NCI-H2107 (cell line): ENCODE measurements around the gene DNASE1L1.

ENCODE experiments used
- DNase-seq: peaks from one replicate; lab custom pipeline; 2025; lab: John Stamatoyannopoulos, UW

The DNASE1L1 gene

DNA sequence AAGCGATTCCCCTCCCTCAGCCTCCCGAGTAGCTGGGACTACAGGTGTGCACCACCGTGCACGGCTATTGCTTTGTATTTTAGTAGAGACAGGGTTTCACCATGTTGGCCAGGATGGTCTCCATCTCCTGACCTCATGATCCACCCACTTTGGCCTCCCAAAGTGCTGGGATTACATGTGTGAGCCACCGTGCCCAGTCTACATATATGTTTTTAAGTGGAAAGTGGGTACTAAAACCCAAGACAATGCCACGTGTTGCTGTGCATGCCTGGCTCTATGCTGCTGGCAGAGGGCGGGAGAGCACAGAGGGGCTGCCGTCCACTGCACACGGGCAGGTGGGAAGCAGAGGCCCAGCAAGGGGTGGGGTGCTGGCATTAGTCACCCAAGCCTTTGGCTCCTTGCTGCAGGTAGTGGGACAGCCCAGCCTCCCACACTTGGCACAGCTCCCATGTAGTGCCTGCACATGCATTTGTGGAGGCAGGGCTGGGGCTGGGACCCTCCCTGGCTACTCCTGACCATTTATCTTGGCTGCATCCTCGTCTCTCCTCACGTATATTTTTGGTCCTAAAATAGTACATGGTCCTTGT is 26.5 kb downstream of the DNASE1L1 start:
- DNase-seq = no peak

DNA sequence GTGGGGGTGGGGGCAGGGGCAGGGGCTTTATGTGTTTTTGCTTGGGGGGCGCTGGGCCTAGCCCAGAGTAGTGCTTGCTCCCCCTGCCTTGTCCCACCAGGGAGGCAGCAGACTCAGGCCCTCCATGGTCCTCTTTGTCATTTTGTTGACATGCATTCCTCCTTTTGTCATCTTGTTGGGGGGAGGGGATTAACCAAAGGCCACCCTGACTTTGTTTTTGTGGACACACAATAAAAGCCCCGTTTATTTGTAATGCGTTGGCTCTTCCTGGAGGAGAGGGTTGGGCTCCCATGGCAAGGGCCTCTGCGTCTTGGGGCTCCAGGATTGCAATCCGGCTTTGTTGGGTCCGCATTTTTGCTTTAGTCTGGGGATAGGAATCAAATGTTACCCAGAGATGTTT is 27.8 kb downstream of the DNASE1L1 start:
- no peak for DNase-seq

DNA sequence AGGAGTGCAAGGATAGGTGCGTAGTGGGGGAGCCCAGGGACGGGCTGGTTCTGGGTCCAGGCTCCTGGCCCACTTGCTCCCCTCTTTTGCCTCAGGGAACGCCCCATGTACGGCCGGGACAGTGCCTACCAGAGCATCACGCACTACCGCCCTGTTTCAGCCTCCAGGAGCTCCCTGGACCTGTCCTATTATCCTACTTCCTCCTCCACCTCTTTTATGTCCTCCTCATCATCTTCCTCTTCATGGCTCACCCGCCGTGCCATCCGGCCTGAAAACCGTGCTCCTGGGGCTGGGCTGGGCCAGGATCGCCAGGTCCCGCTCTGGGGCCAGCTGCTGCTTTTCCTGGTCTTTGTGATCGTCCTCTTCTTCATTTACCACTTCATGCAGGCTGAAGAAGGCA is 28.3 kb downstream of the DNASE1L1 start:
- no peak for DNase-seq

DNA sequence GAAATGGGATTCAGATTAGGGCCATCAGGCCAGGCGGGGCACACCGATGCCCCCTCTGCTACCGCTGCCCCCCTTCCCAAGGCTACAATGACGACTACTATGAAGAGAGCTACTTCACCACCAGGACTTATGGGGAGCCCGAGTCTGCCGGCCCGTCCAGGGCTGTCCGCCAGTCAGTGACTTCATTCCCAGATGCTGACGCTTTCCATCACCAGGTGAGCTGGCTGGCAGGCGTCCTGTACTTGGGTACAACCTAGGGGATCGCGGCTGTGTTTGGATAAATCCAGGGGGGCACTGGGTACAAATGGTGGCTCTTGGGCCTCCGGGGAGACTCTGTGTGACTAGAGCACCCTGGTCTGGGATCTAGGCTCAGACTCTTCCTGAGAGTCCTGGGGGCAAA is 28.9 kb downstream of the DNASE1L1 start:
- DNase-seq = no peak

DNA sequence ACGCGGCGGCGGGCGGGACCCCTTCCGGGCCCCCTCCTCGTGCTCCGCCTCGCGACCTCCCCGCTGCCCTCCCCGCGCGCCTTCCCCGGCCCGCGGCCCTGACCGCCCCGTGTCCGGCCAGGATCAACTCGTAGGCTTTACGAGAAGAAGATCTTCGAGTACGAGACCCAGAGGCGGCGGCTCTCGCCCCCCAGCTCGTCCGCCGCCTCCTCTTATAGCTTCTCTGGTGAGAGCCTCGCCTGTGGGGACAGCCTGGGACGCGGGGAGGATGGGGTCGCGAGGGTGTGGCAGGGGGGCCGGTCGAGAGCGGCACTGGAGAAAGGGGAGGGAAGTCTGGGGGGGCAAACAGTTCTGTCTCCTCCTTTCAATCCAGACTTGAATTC is 29.5 kb downstream of the DNASE1L1 start:
- no peak for DNase-seq

DNA sequence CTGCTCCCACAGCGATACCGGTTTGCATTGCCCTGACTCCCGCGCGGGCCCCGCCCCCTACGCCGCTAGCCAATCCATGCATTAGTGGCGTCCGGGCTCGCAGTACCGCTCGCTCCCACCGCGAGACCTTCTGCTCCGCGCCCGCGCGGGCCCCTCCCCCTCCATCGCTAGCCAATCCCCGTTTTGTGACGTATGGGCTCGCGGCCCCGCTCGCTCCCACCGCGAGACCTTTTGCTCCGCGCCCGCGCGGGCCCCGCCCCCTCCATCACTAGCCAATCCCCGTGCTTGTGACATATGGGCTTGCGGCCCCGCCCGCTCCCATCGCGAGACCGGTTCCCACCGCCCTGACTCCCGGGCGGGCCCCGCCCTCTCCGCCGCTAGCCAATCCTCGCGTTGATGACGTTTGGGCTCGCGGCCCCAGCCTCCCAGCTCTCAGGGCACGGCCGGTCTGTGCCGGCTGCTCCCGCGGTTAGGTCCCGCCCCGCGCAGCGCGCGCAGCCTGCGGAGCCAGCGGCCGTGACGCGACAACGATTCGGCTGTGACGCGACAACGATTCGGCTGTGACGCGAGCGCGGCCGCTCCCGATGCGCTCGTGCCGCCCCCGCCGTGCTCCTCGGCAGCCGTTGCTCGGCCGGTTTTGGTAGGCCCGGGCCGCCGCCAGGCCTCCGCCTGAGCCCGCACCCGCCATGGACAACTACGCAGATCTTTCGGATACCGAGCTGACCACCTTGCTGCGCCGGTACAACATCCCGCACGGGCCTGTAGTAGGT is 30.1 kb downstream of the DNASE1L1 start, which contains the start of gene EMD:
Gene EMD, plus strand, starts transcription at position 497 of the 770 bp plus-strand sequence. Its CDS starts 190 bp downstream, at position 687.
- DNase-seq = peak; percentile 99

DNA sequence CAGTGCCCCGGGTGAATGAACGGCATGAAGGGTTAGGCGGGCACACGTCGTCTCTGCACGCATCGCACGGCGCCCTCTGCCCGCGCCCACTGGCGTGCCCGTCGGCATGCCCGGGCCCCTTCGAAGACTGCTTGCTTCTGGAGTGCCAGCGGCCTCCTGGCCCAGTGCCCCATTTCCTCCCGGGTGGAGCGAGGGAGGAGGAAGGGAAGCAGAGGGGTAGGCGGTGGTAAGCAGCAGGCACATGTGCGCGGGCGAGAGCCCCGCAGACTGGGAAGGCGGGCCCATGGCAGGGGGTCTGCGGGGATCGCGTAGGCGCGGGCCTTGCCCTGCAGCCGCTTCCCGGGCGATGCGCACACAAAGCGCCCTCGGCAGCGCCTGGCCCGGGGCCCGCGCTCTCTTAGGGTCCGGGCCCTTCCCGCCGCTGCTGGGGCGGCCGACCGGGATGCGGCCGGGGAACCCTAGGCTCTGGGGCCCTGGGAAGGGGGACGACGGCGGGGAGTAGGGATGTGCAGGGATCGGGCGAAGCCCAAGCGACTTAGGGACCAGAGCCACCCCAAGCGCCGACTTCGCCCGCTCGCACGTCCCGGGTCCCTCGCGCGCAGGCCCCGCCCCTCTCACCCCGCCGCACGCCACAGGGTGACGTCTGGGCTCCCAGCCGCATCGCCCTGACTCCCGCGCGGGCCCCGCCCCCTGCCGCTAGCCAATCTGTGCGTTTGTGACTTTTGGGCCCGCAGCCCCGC is 30.8 kb downstream of the DNASE1L1 start:
- DNase-seq = no peak

DNA sequence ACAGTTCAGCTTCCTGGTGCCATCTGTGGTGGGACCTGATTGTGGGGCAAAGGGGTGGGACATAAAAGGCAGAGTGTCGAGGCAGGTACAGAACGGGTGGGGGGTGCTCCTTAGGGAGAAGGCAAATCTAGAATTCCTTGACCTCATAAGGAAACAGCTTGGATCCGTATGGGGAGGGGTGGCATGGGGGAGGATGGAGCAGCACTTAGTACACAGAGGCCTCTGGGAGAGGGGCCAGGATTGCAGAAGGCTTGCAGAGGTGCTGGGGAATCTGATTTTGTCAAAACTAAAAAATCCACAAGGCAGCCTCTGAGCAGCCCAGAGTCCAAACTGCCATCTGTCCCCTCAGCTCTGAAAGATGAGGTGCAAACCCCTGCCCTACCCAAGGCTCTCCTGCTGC is 32.3 kb downstream of the DNASE1L1 start:
- DNase-seq = no peak

DNA sequence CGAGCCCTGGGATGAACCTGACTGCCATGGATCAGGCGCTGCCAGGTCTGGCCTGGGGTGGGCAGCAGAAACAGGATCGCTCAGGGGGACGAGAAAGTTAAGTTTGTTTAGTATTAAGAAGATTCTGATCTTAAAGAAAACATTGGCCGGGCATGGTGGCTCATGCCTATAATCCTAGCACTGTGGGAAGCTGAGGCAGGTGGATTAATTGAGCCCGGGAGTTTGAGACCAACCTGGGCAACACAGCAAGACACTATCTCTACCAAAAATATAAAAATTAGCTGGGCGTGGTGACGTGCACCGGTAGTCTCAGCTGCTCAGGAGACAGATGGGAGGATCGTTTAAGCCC is 33.9 kb downstream of the DNASE1L1 start:
- DNase-seq = no peak

DNA sequence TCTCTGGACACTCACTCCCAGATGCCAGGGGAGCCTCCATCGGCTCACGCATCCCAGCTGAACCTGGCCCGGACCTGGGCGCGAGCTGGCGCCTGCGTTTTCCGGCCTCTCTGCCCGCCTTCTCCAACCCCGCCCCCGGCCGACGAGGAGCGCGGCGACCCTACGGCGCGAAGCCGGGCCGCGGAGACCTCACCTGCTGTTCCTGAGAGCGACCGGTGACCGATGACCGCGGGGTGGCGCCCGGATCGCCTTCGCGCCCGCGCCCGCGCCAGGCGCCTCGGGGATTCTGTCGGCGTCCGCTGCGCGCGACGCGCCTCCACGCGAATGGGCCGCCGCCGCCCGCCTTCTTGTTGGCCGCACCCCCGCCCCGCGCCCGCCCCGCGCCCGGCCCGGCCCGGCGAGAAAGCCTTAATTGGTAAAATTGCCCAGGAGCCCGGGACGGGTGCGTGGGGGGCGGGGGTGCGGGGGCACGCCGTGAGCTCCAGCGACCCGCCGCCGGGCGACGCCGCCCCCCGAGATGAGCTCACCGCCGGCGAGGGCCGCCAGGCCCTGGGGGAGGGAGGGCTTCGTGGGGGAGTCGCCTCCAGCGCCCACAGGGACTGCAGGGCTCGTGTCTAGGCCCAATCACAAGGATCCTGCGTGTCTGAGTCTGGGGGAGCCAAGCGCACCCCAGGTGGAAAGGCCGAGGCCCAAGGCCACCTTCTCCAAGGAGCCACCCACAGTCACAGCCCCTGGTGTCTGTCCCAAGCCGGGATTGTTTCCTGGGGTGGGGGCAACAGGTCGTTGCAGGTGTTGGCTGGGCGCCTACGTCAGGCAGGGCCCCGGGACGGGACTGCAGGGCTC is 34.5 kb downstream of the DNASE1L1 start, which contains the start of gene FLNA:
Gene FLNA, minus strand, starts transcription at position 322 of the 843 bp plus-strand sequence. CDS start 3,389 bp downstream, outside the sequence.
- no peak for DNase-seq

DNA sequence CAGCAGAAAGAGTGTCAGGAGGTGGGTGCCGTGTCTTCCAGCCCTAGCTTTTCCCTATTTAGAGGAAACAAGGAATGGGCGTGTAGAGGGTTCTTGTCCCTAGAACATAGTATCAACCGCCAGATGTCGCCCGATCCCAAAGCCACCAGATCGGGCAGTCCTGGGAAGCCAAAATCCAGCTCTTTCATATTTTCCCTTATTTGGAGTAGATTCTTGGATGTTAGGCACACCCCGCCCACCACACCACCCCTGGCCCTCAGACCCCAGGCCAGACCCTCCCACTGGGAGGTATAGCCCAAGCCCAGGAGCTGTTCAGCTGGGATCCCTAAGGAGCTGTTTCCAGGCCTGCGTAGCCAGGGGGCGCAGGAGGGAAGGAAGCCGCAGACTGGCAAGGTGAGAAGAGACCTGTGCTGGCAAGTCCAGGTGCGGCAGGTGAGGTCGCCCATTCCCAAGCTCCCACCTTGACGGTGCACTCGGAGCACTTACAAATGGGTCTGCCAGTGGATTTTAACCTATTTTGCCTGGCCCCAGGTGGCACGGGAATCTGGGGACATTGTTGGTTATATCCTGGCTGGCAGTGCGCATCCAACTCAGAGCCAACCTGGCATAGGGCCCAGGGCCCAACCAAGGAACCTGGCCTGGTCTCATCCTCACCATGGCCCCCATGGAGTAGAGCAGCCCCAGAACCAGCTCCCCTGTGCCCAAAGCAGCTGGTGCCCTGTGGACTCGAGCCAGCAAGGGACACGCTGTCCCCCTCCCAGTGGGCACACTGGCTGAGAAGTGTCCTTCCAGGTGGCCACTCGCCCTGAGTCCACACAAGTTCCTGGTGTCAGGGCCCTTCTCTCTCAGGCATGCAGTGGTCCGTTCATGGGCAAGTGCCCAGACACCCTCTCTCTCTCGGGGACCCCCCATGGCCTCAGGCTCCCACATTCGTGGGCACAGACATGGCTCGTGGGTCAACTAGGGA is 35.4 kb downstream of the DNASE1L1 start:
- no peak for DNase-seq

DNA sequence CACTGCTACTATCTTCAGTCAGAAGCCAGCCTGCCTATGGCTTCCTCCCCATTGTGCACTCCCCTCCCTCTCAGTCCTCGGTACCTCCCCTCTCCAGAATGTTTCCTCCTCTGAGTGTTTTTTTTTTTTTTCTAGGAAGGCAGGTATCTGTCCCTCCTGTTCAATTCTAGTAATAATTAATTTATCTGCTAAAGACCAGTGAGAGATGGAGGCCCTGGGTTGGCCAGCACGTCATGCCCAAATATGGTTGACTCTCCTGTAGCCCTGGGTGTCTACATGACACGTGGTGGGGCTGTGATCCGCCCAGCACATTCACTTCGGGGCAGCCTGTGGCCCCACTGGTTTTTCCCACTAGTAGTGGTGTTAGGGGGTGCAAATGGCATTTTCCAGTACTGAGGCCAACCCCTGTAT is 36.4 kb downstream of the DNASE1L1 start:
- no peak for DNase-seq

DNA sequence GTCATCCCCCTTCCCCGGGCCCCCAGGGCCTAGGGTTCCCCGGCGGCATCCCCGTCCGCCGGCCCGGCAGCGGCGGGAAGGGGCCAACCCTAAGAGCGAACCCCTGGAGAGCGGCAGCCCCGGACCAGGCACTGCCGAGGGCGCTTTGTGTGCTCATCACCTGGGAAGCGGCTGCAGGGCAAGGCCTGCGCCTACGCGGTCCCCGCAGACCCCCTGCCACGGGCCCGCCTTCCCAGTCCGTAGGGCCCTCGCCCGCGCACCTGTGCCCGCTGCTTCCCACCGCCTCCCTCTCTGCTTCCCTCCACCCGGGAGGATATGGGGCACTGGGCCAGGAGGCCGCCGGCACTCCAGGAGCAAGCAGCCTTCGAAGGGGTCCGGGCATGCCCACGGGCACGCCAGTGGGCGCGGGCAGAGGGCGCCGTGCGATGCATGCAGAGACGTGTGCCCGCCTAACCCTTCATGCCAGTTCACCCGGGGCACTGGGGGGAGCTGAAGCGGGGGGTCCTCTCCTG is 37.2 kb downstream of the DNASE1L1 start:
- no peak for DNase-seq

DNA sequence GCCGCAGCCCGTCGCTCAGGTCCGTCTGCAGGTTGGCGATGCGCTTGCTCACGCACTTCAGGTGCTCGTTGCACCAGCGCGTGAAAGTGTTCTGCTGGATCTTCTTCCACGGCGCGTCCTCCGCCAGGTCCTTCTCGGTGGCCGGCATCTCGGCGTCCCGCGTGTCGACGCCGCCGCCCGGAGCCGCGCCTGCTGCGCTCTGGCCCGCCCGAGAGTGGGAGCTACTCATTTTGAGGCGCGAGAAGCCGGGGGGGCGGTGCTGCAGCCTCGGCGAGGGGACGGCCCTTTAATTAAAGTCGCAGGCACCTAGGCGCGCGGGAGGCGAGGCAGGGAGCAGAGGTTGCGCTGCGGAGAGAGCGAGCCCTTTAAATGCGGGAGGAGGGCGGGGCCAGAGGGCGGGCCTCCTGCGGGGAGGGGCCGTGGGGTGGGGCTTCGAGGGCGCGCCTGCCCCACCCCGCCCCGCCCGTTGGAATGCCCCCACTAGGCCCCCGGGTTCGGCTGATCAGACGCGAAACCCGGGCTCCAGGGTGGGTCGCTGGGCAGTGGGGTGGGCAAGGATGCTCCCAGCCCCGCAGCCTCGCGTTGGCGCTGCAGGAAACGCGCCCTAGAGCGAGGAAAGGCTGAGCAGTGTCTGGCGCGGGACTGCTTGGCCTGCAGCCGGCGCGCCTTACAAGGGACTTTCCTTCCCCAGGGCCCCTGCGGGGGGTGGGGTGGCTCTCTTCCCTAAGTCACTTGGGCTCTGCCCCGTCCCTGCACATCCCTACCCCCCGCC is 37.9 kb downstream of the DNASE1L1 start:
- DNase-seq = peak; percentile 78

DNA sequence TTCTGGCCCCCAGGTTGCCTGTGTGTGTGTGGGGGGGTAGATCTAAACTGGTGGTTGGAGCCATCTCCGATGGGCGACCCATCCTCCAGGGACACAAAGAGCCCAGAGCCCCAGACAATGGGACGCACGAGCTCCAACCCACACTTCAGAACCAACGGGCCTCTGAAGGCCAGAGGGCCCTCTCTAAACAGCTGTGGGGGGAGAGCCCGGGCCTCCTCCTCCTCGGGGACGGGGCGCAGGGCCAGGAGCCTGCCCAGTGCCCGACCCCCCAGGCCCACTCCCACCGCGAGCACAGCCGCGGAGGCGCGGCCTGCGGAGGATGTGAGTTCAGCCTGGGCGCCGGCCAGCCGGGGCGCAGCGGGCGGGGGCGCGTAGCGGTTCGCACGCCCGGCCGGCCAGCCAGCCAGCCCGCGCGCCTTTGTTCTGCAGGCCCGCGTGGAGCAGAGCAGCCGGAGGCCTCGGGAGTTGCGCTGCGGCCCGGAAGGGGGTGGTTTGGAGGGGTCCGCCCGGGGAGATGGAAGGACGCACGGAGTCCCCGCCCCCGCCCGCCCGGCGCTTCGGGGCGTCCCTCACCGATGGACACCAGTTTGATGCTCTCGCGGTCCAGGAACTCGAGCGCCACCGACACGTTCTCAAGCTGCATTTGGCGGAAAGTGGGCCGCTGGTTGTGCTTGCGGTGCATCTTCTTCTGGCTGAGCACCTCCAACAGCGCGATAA is 38.6 kb downstream of the DNASE1L1 start:
- no peak for DNase-seq

DNA sequence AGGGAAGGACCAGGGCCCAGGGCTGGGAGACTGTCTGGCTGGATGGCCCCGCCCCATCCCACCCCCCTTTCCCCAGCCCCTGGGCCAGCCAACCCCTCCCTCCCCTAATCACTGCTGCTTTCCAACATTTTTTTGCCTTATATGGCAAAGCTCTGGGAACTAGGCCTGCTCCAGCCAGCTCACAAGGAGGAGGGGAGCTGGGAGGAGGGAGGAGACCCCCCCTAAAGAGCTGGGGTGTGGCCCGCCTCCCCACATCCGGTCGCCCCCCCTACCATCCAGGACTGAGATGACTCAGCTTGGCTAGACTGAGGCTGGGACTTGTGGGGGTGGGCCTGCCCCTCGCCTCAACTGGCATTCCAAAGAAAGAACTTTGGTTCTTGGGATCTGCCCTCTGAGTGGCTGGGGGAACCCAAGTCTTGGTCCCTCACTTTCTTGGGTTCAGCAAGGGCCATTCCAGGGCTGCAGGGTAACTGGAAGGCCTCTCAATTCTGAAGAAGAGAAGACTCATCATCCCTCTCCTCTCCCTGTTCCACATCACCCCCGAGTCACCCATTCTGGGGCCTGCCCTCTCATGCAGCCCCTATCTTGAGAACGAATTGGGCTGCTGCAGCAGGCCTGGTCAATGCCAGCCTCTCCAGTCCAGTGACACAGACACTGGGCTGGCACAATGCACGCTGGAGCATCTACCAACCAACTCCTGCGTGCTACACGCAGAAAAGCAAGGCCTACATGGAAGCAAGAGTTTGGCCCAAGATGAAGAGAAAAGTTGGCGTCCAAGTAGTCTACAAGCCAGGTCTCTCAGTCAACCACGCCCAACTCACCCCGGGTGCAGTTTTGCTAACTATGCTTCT is 39.4 kb downstream of the DNASE1L1 start:
- DNase-seq = no peak

DNA sequence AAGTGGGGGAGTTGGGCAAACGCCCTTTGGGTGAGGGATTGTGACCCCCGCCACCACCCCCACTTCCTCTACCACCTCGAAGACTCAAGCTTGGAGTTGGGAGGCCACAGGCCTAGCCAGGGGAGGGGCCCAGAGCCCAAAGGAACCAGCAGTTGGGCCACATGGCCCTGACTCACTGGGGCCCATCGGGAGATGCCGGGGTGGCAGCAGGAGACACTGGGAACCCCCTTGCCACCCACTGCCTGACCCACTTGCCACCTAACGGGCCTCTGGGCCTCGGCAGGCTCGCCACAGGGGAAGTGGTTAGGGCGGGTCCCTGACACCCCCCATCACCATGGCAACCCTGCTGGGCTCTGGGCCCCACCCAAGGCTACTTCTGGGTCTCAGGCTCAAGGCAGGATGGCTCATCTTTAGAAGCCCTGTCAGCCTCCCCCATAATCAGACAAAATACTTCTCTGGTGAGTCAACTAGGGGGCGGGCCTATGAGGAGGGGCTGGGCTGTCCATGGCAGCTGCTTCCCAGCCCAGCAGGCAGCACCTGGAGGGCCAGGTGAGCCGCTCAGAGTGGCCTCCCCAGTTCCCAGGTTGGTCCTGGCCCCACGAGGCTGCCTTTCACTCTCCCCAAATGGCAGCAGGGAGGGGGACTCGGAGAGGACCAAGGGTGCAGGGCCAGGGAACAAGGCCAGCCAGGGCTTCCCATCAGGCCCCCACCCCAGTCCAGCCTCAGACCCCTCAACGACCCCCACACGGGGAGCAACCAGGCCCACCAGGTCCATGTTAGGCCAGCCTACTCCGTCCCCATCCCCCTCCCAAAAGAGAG is 40.2 kb downstream of the DNASE1L1 start:
- DNase-seq = peak; percentile 49
